SK-N-MC (cell line): ENCODE results near the gene YES1.

Experiments used
- EZH2 ChIP-seq: fragments of 200-600 bp; sonication (generic); IDR thresholded peaks from one replicate; pipeline ENCODE4 v1.6.1; 2017; ENCODE audit warnings: antibody characterized with exemption
- FOXP2 ChIP-seq: optimal IDR thresholded peaks from 2 replicates; pipeline ENCODE3; 2011; ENCODE audit warnings: mild to moderate bottlenecking, moderate library complexity; ENCODE audit not compliant: insufficient read depth; ENCODE audit errors: extremely low read length, control extremely low read depth
- POLR2AphosphoS5 ChIP-seq: IDR thresholded peaks from 2 replicates; pipeline ENCODE4 v1.6.1; 2012; ENCODE audit warnings: mild to moderate bottlenecking, low read depth, low read length, borderline replicate concordance

DNA sequence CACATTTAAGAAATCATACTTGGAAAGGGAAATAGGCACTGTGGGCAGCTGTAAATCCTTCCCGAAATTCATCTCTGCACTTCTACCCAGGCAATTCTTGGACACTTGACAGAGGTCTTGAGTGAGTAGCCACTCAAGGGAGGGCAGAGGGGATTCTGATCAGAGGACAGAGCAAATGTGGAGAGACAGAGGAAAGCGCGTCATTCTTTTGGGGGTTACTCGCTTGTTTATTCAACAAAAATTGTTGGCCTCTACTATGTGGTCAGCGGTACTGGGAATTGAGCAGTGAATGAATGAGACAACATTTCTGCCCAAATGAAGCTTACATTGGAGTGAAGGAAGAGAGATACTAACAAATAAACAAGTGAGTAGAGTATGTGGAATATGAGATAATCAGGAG is 41.4 kb upstream of the YES1 start:
- TF ChIP-seq POLR2AphosphoS5 = no peak
- TF ChIP-seq EZH2 = no peak
- no peak for TF ChIP-seq FOXP2
